Keratinocyte (primary cell): Measurements from ENCODE around the gene ASB4. TPM values are rescaled to one million over a fixed set of nuclear protein-coding genes. Genes with fewer than 3 reads are reported as not detected.

Source experiments
- DNase-seq: peaks from one replicate; pipeline ENCODE4 v3.0.0-alpha.2; 2011; ENCODE audit warnings: low read depth, missing footprints, low spot score
- FAIRE-seq: peaks from 2 replicates; lab custom pipeline; 2011; peaks lifted over from hg19 to GRCh38; lab: Jason Lieb, UNC
- H2AFZ ChIP-seq: 2 replicates; pipeline ENCODE4 v1.6.0; 2012; ENCODE audit warnings: low read length, control low read depth, inconsistent platforms; ENCODE audit not compliant: control insufficient read depth
- H3K27ac ChIP-seq: 2 replicates; pipeline ENCODE4 v1.5.1; 2011; ENCODE audit warnings: low read length; ENCODE audit not compliant: control insufficient read depth, insufficient read depth
- H3K27me3 ChIP-seq: 3 replicates; pipeline ENCODE4 v1.6.0; 2011; ENCODE audit warnings: low read length; ENCODE audit not compliant: control insufficient read depth, insufficient read depth; ENCODE audit errors: extremely low read depth
- H3K36me3 ChIP-seq, 2 experiments: 2 replicates in 1 of 2; 3 replicates in 1 of 2; pipeline ENCODE4 v1.5.1; 2011; ENCODE audit warnings: low read length in 2 of 2, mild to moderate bottlenecking in 1 of 2; ENCODE audit not compliant: control insufficient read depth in 2 of 2, insufficient read depth in 2 of 2; ENCODE audit errors: extremely low read depth in 1 of 2
- H3K4me1 ChIP-seq: 3 replicates; pipeline ENCODE4 v1.5.1; 2011; ENCODE audit warnings: low read length; ENCODE audit not compliant: control insufficient read depth, insufficient read depth; ENCODE audit errors: extremely low read depth
- H3K4me2 ChIP-seq: 3 replicates; pipeline ENCODE4 v1.6.0; 2011; ENCODE audit warnings: low read depth, low read length; ENCODE audit not compliant: control insufficient read depth, insufficient read depth; ENCODE audit errors: extremely low read depth
- H3K4me3 ChIP-seq, 3 experiments: fragments of 200-600 bp in 1 of 3; sonication (generic) in 1 of 3; 2 replicates in 2 of 3; 3 replicates in 1 of 3; pipeline ENCODE4 v1.5.1; 2011 to 2016; ENCODE audit warnings: low read length in 3 of 3, mild to moderate bottlenecking in 3 of 3, control low read depth in 2 of 3, inconsistent platforms in 1 of 3, low read depth in 1 of 3, mixed read lengths in 1 of 3, mixed run types in 1 of 3, moderate library complexity in 1 of 3; ENCODE audit not compliant: control insufficient read depth in 2 of 3, insufficient read depth in 2 of 3; ENCODE audit errors: extremely low read depth in 1 of 3
- H3K79me2 ChIP-seq: 2 replicates; pipeline ENCODE4 v1.6.0; 2012; ENCODE audit warnings: low read length; ENCODE audit not compliant: control insufficient read depth, insufficient read depth
- H3K9ac ChIP-seq: 3 replicates; pipeline ENCODE4 v1.6.0; 2011; ENCODE audit warnings: low read length; ENCODE audit not compliant: control insufficient read depth, insufficient read depth; ENCODE audit errors: extremely low read depth
- H3K9me1 ChIP-seq: 3 replicates; pipeline ENCODE4 v1.6.0; 2011; ENCODE audit warnings: low read length; ENCODE audit not compliant: control insufficient read depth, insufficient read depth; ENCODE audit errors: extremely low read depth
- H3K9me3 ChIP-seq: 2 replicates; pipeline ENCODE4 v1.5.1; 2012; ENCODE audit warnings: low read depth, low read length; ENCODE audit not compliant: control insufficient read depth
- H4K20me1 ChIP-seq: 3 replicates; pipeline ENCODE4 v1.6.0; 2011; ENCODE audit warnings: low read length; ENCODE audit not compliant: control insufficient read depth, insufficient read depth; ENCODE audit errors: extremely low read depth
- CTCF ChIP-seq, 3 experiments: IDR thresholded peaks in 1 of 3; conservative IDR thresholded peaks in 1 of 3; optimal IDR thresholded peaks in 1 of 3; 2 replicates in 2 of 3; 3 replicates in 1 of 3; pipeline versions ENCODE3 to v1.5.1; 2011; ENCODE audit warnings: low read length in 3 of 3, mild to moderate bottlenecking in 3 of 3, moderate library complexity in 2 of 3, control low read depth in 1 of 3, inconsistent platforms in 1 of 3; ENCODE audit not compliant: insufficient read depth in 2 of 3; ENCODE audit errors: extremely low read depth in 1 of 3
- EZH2 ChIP-seq: IDR thresholded peaks from one replicate; pipeline ENCODE4 v1.6.1; 2012; ENCODE audit warnings: inconsistent platforms, mild to moderate bottlenecking, low read length, moderate library complexity
- dilution Hi-C: fragments of 300-500 bp; cut with MboI; formaldehyde crosslinking; loops from one replicate; pipeline ENCODE4 v1.7.0; 2020; ENCODE audit warnings: low sequenced_read_pairs; ENCODE audit not compliant: extremely low pct_ligation_motif_present
- polyA plus RNA-seq, 5 experiments: library from polyadenylated mRNA; depleted of rRNA in 3 of 5; stranded (reverse) in 3 of 5; stranded (forward) in 1 of 5; unstranded in 1 of 5; fragments of >200 nt; gene quantifications; 1 replicate in 1 of 5; 2 replicates in 3 of 5; 3 replicates in 1 of 5; pipeline versions ENCODE4 v1.2.1 to v1.2.3, GENCODE V29; 2011 to 2012; ENCODE audit warnings: missing spikeins in 2 of 5, low read depth in 1 of 5, low replicate concordance in 1 of 5

ASB4 gene
- polyA plus RNA-seq, 1 donor (not counting 4 experiments of a cell fraction or from before 2014, with no cell fraction given) = not detected

- Histone ChIP-seq H3K9me3 (no peaks in the 10 kb centered on the region), H3K9ac (no peak overlapping the region), H2AFZ (no peak overlapping the region), H4K20me1 (no peaks in the 10 kb centered on the region), H3K36me3 (no peaks in the 10 kb centered on the region), H3K4me1 (peaks cover 7% of the 10 kb centered on the region), H3K9me1 (no peaks in the 10 kb centered on the region), H3K27me3 (no peaks in the 10 kb centered on the region), H3K79me2 (no peaks in the 10 kb centered on the region), H3K4me2 (no peak overlapping the region), H3K27ac (no peak overlapping the region), H3K4me3 (no peak overlapping the region)
- FAIRE-seq (no peak), DNase-seq (no peak)
- dilution Hi-C loops = no loop called here
- TF ChIP-seq CTCF (optimal IDR thresholded peaks at IDR 0.05 in 1 of 3, IDR thresholded peaks at IDR 0.05 in 1 of 3, conservative IDR thresholded peaks at IDR 0.05 in 1 of 3; ENCODE audit: extremely low read depth in 1 of 3, insufficient read depth in 2 of 3, low read length in 3 of 3) = no peak
- TF ChIP-seq EZH2 = no peak
Observed at GRCh38 chr7:95553939-95554338, 68.2 kb downstream of the ASB4 start.

- no peak for TF ChIP-seq CTCF (optimal IDR thresholded peaks at IDR 0.05 in 1 of 3, IDR thresholded peaks at IDR 0.05 in 1 of 3, conservative IDR thresholded peaks at IDR 0.05 in 1 of 3; ENCODE audit: extremely low read depth in 1 of 3, insufficient read depth in 2 of 3, low read length in 3 of 3)
- H3K27ac ChIP-seq = no peak overlapping the region
- H3K4me1 ChIP-seq = no peaks in the 10 kb centered on the region
- no peak overlapping the region for H3K4me3 ChIP-seq
- no peaks in the 10 kb centered on the region for H4K20me1 ChIP-seq
- H3K9ac ChIP-seq = no peak overlapping the region
- H3K9me1 ChIP-seq = no peaks in the 10 kb centered on the region
- no peaks in the 10 kb centered on the region for H3K27me3 ChIP-seq
- dilution Hi-C loops = no loop called here
- no peaks in the 10 kb centered on the region for H3K9me3 ChIP-seq
- H3K4me2 ChIP-seq = no peak overlapping the region
- no peaks in the 10 kb centered on the region for H3K36me3 ChIP-seq
- FAIRE-seq (no peak), DNase-seq (no peak)
- no peaks in the 10 kb centered on the region for H3K79me2 ChIP-seq
- H2AFZ ChIP-seq = no peak overlapping the region
Observed at GRCh38 chr7:95556777-95557176, 71.0 kb downstream of the ASB4 start.
